ENCODE data around the gene TFEB.

TFEB gene

DNA sequence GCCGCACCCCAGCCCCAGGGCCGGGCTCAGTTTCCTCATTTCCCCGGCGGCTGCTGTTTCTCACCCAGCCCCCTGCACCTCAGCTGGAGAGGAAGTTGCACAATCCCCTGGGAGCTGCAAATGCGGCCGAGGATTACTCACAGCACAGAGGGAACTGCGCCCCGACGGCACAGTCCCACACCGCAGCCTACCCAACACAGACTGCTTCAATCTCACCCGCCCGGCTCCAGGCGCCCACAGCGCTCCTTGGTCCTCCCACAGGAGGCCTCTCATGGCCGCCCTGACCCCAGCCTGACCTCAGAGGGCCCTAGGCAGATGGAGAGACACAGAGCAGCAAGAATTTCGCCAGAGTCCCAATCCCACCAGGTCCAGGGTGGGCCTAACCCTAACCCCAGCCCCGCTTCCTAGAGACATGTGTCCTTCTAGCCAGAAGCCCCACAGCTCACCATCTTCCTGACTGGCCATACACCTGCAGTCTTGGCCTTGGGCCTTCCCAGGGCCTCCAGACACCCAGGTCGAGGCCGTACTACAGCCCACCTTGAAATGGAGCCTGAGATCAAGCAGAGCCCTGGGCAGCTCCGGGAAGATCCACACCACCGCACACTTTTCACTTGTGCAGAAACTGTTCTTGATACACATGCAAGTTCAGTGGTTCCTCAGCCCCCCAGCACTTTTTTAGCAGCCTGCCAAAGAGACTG lies 11.7 kb downstream of the TFEB start:
- no peak for DNase-seq (ENCODE audit: low read depth)

DNA sequence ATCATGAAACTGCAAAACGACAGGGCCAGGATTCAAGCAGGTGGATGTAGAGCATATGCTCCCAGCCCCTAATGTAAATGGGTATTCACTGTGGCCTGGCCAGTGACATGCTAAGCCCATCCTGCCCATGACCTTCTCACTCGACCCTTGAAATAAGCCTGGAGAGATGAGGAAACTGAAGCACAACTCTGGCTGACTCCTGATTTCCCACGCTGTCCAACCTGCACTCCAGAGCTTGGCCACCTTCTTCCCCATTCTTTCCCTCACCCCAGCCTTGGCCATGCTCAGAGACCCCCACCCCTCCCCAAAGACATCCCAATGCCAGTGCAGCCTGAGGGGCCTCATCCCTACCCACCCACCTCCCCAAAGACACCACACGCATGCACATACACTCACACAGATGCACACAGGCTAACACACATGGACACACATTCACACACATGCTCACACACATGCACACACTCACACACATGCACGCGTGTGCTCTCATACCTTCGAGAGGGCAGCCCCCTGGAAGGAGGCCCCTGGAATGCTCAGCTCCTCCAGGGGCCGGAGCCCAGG lies 12.4 kb downstream of the TFEB start:
- no peak for DNase-seq (ENCODE audit: low read depth)

DNA sequence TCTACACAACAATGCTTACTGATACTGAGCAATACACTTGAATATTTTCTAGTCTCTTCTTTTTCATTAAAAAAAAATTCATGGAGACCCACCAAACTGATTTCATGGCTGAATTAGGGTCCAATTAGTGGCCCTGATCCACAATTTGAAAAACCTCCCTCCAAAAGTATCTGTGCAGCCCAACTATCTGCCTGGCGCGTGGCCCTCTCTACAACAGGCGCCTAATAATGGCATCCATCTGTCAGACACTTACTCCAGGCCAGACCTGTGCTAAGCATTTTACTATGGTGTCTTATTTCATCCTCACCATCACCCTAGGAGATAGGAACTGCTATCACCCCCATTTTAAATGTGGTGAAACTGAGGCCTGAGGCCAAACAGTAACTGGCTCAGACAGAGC lies 14.0 kb downstream of the TFEB start:
- no peak for DNase-seq (ENCODE audit: low read depth)

DNA sequence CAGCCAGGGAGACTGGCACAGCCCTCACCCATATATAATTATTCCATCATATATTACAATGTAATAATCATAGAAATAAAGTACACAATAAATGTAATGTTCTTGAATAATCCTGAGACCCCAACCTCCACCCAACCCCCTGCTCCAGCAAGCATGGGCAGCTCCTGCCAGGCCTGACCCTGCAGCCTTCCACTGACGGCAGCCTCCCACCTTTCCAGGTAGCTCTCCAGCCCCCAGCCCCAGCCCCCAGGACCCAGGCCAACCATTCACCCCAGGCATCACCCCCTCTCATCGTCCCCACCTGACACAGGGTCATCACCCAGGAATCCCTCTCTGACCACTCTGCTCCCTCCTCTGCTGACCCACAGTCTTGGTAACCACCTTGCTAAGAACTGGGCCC lies 14.6 kb downstream of the TFEB start:
- no peak for DNase-seq (ENCODE audit: low read depth)

DNA sequence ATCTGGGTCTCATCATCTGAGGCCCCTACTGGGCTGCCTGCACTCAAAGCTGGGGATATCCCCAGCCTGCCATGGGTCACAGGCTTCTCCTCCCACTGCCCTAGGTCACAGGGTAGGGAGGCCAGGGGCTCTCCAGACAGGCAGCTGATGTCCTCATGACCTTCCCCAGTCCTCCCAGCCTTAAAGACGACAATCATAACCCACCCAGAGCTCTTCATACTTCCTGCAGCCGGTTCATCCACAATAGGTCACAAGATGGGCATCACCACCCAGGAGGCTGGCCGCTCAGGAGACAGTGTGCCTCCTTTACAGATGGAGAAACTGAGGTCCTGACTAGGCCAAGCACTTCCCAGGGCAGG lies 15.2 kb downstream of the TFEB start:
- no peak for DNase-seq (ENCODE audit: low read depth)

DNA sequence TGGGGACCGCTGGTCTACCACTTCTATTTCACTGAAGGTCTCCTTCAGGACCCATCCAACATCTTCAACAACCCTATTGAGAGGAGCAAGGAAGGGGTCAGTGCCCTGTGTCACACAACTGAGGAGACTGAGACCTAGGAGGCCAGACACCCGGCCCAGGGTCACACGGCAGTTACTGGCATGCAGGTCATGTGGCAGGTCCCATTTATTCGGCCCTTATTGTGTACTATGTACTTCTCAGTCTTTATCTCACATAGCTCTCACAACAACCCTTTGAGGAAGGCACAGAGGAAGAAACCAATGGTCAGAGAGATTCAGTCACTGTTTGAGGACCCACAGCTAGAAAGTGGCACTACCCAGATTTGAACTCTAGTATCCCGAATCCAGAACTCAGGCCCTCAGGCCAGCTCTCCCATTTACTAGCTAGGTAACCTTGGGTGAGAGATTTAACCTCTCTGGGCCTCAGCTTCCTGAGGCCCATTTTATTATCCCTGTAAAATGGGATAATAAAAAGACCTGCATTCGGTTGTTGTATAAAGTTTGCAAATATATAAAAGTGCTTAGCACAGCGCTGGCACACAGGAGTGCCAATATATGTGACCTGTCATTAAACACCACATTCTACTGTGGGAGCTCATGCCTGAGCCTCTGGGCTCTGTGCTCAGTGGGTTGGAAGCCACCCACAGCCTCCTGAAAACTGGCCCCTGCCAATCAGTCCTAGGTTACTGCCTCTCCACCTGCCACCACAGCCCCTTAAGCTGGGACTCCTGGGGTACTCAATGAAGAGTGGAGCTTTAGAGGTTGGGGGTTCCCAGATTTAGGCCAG lies 15.8 kb downstream of the TFEB start:
- DNase-seq (ENCODE audit: low read depth) = no peak

DNA sequence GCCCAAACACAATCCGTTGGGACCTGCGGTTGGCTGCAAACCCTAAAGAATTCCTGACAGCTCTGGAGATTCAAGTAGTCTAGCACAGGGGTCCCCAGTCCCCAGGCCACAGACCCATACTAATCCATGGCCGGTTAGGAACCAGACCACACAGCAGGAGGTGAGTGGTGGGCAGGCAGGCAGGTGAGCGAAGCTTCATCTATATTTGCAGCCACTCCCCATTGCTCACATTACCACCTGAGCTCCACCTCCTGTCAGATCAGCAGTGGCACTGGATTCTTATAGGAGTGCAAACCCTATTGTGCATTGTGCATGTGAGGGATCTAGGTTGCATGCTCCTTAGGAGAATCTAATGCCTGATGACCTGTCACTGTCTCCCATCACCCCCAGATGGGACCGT lies 16.6 kb downstream of the TFEB start:
- no peak for DNase-seq (ENCODE audit: low read depth)

DNA sequence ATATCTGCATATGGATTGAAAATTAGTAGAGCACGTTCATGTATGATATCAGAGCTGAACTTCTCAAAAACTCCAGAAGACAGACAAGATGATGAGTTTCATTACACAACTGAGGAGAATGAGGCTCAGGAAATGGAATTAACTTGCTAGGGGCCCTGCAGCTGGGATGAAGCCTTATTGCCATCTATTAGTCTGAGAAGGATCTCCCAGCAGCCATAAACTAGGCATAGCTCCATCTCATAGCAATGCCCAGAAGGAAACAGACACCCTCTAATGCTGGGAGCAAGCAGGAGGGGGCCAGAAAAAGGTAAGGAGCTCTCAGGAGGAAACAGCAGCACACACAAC lies 18.0 kb downstream of the TFEB start:
- DNase-seq (ENCODE audit: low read depth) = no peak

DNA sequence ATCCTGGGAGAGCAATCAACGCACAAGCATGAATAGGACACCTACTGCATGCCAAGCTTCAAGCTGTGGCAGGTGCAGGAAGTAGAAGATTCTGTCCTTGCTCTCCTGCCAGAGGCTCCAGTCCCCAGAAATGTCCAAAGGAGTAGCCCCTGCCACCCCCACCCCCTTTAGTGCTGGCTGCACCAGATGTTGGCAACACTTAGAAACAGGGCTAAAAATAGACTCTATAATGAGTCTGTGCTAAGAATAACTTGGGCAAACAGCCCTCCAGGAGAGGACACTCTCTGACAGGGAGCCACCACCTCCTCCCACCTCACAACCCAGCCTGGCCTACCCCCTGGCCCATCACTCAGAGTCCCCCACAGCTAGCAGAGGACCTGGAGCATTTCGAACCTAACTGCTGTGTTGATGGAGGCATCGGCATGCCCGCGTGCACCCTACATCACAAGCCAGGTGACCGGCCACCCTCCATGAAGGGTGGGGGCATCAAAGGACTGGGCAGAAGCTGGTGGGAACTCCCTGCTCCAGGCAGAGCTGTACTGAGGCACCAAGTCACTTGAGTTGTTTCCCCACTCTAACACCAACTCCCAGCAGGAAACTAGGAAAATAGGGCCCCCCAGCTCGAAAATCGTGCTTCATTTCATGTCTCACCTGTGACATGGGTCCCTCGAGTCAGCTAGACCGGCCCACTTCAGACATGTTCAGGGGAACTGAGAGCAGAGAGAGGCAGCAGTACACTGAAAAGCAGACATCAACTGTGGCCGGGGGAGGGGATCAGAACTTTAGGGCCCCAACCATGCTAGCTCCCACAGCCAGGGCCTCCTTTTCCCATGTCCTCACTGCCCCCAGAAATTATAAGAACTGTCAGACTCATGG lies 18.7 kb downstream of the TFEB start:
- no peak for DNase-seq (ENCODE audit: low read depth)

DNA sequence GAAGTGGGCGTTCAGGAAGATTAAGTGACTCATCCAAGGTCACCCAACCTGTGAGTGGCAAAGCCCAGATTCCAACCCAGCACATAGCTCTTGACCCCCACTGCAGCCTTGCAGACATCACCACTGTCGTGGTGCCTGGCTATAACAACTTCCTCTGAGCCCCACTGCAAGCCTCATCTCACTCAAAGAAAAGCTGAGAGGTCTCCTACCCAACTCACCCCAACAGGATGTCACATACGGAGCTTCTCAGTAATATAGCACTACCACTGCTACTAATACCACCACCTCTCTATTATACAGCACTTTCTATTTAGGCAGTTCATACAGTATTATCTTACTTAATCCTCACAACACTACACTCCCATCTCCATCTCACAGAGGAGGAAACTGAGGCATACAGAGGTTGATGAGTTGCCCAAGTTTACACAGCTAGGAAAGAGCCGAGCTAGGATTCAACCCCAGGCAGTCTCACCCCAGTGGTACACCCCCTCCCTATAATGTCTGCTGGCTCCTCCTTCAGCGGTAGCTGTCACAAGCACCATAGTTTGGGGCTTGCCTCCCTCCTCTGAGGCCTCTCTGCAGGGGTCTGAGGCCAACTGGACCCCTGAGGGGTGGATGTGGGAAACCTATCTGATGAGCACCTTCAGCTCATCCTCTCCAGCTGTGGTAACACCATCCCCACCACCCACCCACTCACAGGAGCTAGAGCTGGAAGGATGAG lies 19.5 kb downstream of the TFEB start:
- DNase-seq (ENCODE audit: low read depth) = no peak

DNA sequence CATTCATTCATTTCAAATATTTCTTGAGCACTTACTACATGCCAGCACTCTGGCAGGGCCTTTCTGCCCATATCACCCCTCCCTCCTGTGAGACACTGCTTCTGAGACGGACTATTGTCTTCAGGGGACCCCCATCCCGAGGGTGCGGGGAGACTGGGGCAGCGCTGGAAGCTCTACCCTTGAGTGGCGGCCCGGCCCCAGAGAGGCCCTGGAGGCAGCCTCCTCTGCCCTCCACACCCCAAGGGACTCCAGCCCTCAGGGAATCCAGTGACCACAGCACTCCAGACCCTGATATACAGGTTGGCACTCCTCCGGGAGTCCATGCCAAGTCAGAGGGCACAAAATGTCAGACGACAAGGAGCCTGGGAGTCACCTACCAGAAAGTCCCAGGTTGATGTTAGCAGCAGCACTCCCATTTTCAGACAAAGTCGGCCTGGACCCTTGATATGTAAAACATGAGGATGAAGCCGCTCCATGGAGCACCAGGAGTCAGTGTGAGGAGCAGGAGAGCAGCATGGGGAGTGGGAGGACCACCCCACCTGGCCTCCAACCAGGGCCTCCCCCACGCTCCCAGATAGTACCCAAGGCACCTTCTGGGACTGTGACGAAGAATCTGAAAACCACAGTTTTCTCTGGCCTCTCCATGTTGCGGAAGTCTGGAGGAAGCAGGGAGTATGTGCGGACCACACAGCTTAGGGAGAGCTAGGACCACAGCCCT lies 20.7 kb downstream of the TFEB start:
- no peak for DNase-seq (ENCODE audit: low read depth)

DNA sequence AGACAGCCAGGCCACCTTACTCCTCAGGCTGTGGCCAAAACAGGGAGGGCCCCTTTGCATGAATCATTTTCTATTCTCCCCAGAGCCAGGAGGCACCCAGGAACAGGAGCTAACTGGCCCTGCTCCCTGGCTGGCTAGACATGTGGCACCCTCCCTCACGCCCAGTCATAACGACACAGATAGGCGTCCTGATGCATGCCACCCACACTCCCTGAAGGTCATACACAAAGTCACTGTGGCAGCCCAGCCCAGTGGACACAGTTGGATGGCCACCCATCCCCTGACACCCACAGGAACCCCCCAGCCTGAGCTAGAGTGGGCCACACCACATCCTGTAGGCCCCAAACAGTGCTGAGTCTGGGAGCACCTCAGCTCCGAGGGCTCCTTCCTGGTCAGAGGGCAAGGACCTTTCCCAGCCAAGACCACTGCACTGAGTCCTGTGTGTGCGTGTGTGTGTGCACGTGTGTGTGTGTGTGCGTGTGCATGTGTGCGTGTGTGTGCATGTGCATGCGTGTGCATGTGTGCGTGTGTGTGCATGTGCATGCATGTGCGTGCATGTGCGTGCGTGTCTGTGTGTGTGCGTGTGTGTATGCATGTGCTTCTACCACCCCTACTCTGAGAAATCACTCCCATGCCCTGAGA lies 21.6 kb downstream of the TFEB start:
- no peak for DNase-seq (ENCODE audit: low read depth)

DNA sequence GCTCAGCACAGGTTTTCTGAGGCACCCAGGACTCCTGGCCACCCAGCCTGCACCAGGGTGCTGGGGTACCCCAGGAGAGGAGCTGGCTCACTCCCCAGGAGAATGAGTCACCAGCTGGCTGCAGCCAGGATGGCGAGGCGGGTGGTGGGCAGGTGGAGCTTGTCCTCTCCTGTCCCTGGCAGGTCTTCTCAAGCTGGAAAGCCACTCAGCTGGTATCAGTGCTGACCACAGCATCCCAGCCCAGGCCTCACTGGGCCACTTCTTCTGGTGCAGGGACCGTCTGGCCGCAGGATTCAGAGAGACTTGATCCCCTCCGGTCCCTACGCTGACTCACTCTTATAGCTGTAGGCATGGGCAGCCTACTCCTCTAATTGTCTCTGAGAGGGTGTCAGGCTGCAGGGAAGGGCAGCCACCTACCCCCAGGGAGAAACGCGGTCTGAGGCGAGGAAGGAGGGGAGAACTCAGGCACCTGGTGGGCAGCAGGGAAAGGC lies 22.2 kb downstream of the TFEB start:
- DNase-seq (ENCODE audit: low read depth) = no peak

DNA sequence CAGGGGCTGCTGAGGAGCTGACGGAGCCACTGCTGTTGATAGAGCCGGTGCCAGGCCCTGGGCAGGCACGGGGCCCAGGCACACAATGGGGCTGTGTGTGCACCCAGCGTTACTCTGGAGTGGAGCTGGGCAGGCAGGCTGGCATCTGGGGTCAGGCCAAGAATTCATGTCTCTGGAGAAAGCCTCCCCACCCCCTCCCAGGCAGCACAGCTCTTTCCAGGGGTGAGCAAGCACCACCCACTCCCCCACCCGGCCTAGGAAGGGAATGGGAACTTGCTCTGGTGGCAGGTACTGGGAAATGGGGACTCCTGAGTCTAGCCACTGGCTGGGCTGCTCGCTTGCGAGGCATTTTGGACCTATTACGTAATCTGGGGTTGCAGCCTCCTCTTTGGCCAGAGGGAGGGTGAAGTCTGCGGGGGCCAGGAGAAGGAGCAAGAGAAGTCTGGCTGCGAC lies 22.7 kb downstream of the TFEB start:
- no peak for DNase-seq (ENCODE audit: low read depth)

DNA sequence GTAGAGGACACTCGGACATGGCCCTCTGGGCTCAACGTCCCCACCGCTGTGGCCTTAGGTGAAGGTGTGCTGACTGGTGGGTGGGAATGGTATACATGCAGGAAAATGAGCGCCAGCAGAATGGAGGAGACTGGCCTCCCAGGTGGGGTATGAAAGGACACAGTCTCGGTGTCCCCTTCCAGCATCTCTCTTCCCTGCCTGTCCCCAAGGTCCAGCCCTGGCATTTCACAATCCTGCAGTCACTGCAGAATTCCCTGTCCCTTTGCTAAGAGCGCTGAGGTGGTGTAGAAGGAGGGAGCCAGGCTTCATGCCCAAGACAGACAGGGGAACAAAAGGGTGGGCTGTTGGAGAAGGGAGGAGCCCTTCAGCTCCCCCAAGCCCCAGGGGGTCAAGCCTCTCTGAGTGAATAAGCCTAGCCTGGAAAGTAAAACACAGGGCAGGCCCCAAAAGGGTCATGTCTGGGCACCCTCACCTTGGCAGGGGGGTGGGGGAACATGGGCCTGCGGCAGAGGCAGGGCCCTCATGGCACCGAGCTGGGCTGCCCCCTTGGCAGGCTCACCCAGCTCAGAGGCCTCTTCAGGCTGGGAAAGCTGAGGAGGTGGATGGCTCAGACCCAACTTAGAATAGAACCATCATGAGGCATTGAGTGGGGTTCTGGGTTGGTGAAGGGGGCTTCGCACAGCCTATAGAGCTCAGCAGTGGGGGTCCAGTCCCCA lies 23.9 kb downstream of the TFEB start:
- DNase-seq (ENCODE audit: low read depth) = no peak

DNA sequence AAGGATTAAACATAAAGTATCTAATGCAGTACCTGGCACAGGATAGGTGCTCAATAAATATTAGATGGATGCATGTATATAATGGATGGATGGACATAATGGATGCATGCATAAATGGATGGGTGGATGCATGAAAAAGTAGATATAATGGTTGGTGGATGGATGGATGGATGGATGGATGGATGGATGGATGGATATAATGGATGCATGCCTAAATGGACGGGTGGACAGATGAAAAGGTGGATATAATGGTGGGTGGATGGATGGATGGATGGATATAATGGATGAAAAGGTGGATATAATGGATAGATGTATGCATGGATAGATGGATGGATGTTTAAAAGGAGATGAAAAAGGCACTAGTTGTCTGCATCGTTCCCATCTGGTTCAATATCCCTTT lies 26.0 kb downstream of the TFEB start:
- DNase-seq (ENCODE audit: low read depth) = no peak

DNA sequence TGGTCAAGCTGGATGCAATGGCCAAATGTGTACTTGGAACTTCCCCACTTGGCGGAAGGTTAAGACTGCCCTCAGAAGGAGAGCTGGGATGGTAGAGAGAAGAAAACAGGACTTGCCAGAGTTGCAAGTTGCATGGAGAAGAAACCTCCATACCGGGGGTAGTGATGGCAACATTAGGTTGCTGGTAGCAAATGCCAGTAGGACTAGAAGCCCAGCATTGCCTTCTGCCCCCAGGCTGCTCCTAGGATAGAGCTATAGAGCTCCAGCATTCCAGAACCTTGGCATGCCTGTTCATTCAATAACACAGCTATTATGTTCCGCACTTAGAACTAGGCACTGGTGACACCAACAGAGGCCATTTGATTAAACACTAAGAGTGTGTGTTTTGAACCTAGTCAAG lies 26.6 kb downstream of the TFEB start:
- DNase-seq (ENCODE audit: low read depth) = no peak

DNA sequence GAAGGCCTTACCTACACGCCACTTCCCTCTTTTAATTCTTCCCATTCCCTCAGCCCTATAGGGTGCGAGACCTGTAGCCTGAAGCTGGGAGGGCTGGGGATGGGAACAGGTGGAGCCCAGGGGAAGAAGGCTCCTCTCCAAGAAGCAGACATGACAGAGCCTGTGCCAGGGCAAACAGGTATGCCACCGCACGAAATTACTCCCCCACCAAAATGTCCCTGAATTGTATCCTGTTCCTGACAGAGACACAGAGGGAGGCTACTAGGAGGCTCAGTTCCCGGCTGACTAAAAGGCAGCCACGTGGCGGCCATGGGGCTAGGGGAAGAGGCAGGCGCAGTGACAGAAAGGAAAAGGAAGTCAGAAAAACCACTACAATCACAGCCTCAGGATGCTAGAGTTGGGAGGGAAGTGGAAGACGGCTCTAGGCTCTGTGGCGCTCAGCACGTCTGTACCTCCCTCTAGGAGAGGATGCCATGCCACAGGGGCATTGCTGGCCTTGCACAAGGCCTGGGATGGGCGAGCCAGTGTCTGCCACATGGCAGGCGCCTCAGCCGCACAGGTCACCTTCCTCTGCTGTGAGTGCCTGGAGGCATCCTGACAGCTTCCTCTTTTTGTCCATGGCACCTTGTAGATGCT lies 27.7 kb downstream of the TFEB start:
- DNase-seq (ENCODE audit: low read depth) = no peak

DNA sequence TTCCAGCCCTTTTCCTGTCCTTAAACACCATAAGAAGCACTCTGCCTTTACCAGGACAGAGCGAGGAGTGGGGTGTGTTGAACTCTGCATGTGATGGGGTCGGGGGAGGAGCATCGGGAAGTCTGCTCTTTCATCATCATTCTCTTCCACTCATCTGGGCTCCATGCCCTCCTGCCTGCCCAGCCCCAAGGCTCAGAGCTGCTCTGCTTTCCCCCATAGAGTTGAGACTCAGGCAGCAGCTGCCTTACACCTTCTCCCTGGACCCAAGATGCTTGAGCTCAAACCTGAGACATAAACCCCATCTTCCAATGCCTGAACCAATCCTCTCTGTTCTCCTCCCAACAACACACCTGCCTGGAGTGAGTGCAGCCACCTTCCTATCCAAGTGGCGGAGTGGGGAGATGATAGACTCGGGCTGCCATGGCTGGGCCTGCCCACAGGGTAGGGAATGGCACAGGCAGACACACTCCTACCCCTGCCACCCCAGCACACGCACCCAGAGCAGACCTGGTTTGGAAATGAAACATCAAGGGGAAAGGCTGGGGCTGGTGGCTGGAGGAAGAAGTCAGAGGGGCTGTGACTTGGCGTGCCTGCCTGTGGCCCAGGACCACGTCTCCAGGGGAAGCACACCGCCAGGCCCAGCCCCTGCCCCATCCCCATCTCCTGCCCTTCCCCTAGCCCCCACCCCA lies 28.4 kb downstream of the TFEB start:
- DNase-seq (ENCODE audit: low read depth) = no peak
